Dedifferentiated amniotic fluid mesenchymal stem cell (primary cell): Measurements from ENCODE around the gene MSI1.
"Not testable (repeated sequence)": the region's sequence is repeated elsewhere in the genome, so short reads cannot be mapped to it uniquely, and the experiment has no call there.

ENCODE experiments used
- DNase-seq: peaks from one replicate; pipeline ENCODE4 v3.0.0-alpha.2; 2016; ENCODE audit errors: extremely low spot score

The MSI1 gene

GRCh38 chr12:120357104-120357503 lies 11.9 kb downstream of the MSI1 start:
- no peak for DNase-seq

- peak; percentile 58 for DNase-seq
These were observed 12.4 kb downstream of the MSI1 start for GRCh38 chr12:120356567-120357030.

- no peak for DNase-seq
These were observed 15.2 kb downstream of the MSI1 start for GRCh38 chr12:120353556-120354317.

DNA sequence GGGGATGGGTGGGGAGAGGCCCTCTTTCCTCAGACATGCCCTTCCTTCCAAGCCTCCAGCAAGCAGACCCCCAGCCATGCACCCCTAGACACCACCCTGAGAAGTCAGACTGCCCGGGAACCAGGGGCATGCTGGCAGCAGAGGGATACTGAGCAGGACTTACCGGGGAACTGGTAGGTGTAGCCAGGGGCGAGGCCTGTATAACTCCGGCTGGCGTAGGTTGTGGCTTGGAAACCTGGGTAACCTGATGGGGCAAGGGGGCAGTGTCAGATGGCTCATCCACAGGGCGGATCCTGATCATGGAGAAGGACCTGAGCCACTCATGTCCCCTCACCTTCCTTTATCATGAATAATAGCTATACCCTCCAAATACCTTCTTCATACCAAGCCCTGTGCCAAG lies 15.8 kb downstream of the MSI1 start:
- no peak for DNase-seq

GRCh38 chr12:120352117-120352516 lies 16.8 kb downstream of the MSI1 start:
- peak; percentile 40 for DNase-seq

DNA sequence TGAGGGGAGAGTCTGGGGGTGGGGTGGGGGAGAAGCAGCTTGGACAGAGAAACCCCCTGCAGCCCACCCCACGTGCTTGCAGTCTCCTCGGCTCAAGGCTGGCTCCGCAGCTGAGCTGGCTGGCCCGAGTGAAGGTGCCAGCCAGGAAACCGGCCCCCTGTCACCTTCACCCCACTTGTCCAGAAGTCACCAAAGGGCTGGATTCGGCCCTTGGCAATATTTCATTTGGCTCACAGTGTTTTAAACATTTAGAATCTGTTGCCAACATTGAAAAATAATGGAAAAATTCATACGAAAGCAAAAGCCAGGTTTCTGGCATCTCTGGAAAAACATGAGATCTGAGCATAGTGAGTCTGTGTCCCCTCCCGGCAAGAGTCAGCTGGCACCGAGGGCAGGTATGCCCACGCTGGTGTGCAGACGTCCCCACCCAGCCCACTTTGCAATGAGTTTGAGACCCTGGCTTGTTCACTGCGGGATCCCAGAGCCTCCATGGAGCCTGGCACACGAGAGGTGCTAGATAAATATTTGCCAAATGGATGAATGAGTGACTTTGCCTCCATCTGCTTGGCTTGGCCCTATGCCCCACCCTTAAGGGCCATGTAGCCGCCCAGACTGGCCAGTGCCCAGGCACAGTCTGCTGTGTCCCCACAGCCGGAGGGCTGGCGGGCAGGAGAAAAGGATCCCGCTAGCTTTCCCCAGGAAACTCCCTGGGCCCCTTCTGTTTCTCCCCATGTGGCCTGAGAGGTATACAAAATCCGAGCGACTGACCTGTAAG lies 18.2 kb downstream of the MSI1 start:
- DNase-seq = no peak

GRCh38 chr12:120347766-120348165 lies 21.2 kb downstream of the MSI1 start:
- DNase-seq = no peak

DNA sequence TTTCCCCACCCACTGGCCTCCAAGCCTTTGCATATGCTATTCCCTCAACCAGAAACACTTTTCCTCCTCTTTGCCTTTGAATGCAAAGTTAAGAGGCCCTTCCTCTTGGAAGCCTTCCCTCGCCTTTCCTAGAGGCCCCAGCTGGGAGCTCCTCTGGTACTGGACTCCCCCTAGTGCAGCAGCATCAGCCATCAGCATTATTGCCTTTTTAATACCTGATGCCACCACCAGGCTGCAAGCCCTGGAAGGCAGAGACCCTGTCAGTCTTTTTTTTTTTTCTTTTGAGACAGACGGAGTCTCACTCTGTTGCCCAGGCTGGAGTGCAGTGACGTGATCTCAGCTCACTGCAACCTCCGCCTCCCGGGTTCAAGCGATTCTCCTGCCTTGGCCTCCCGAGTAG lies 22.3 kb downstream of the MSI1 start:
- DNase-seq = no peak

GRCh38 chr12:120346031-120346430 lies 22.9 kb downstream of the MSI1 start:
- DNase-seq = no peak

DNA sequence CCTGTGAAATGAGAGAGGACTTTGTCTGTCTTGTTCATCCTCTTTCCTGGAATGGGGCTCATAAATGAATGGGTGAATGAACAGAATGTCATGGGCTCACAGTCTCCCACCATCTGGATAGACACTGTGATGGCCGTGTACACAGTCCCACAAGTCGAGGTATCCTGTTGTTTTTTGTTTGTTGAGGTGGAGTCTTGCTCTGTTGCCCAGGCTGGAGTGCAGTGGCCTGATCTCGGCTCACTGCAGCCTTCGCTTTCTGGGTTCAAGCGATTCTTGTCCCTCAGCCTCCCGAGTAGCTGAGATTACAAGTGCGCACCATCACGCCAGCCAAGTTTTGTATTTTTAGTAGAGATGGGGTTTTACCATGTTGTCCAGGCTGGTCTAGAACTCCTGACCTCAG lies 25.3 kb downstream of the MSI1 start:
- DNase-seq = no peak

GRCh38 chr12:120343039-120343537 lies 25.9 kb downstream of the MSI1 start:
- DNase-seq = no peak

- DNase-seq = no peak
These were observed 26.6 kb downstream of the MSI1 start for GRCh38 chr12:120342175-120343038.

DNA sequence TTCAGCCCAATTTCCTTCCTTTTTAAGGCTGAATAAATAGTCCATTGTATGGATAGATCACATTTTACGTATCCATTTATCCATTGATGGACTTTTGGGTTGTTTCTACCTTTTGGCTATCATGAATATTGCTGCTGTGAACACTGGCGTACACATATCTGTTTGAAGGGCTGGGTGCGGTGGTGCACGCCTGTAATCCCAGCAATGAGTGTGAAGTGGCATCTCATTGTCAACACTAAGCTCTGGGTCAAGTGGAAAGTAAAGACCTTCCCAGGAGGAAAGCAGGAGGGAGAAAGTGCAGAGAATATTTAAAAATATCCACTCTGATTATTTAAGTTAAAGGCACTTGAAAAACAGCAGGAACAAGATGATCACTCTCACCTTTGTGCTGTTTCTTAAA lies 29.7 kb downstream of the MSI1 start:
- no peak for DNase-seq

DNA sequence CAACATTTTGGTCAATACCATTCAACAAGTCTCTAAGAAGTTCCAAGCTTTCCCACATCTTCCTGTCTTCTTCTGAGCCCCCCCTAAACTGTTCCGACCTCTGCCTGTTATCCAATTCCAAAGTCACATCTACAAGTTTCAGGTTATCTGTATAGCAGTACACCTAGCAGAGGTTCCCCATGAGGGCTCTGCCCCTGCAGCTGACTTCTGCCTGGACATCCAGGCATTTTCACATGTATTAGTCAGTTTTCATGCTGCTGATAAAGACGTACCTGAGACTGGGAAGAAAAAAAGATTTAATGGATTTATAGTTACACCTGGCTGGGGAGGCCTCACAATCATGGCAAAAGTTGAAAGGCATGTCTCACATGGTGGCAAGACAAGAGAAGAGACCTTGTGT lies 31.2 kb downstream of the MSI1 start:
- DNase-seq = no peak

GRCh38 chr12:120336392-120336791 lies 32.6 kb downstream of the MSI1 start:
- not testable (repeated sequence) for DNase-seq

DNA sequence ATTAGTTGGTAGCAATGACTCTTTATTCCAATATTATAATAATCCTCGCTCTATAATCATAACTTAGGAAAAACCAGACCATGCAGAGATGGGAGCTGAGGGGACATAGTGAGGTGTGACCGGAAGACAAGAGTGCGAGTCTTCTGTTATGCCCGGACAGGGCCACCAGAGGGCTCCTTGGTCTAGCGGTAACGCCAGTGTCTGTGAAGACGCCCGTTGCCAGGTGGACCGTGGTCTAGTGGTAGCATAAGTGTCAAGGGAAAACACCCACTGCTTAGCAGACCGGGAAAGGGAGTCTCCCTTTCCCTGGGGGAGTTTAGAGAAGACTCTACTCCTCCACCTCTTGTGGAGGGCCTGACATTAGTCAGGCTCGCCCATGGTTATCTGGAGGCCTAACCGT lies 33.5 kb downstream of the MSI1 start:
- peak; percentile 21 for DNase-seq

- DNase-seq = no peak
These were observed 36.4 kb downstream of the MSI1 start for GRCh38 chr12:120332523-120332922.

- no peak for DNase-seq
These were observed 36.9 kb downstream of the MSI1 start for GRCh38 chr12:120332041-120332440.

DNA sequence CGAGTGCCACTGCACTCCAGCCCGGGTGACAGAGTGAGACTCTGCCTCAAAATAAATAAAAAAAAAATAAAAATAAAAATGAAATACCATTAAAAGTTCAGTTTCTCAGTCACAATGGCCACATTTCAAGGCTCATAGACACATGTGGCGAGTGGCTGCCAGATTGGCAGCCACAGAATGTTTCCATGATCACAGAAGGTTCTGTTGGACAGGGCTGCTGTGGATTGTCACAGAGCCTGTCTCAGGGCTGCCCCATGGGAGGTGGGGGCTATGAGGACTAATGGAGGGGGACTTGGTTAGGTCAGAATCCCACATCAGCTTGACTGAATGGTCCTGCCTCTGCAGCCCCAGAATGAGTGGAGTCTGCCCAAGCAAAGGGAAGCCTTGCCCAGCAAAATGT lies 37.6 kb downstream of the MSI1 start:
- DNase-seq = no peak

DNA sequence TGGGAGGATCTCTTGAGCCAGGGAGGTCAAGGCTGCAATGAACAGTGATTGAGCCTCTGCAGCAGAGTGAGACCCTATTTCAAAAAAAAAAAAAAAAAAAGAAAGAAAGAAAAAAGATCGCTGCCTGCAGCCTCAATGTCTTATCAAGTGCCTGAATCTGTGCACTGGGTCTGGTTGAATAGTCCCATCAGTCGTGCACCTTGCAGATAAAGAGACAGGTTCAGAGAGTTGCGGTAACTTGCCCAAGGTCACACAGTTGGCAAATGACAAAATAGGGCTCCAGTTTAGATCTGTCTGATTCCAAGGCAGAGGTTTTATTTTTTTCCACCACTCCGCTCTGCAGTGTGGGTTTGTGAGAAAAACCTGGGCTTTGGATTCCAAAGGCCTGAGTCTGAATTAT lies 40.7 kb downstream of the MSI1 start:
- DNase-seq = no peak

GRCh38 chr12:120327593-120327992 lies 41.4 kb downstream of the MSI1 start, which contains the start of gene PLA2G1B:
Gene PLA2G1B (minus strand): TSS chr12:120327779. CDS start chr12:120327753, 26 bp downstream.
- DNase-seq = no peak
